Testis (tissue), 3 donors: ENCODE measurements around the gene CBLB. TPM values are rescaled to one million over a fixed set of nuclear protein-coding genes. Genes with fewer than 3 reads are reported as not detected.
"Not testable (repeated sequence)": the region's sequence is repeated elsewhere in the genome, so short reads cannot be mapped to it uniquely, and the experiment has no call there.

Source experiments
- DNase-seq: peaks from one replicate; pipeline ENCODE4 v3.0.0-alpha.2; 2019
- H3K27ac ChIP-seq, 2 donors: fragments of 200-600 bp; sonication (generic); one replicate each; pipeline ENCODE4 v1.5.1; 2019
- H3K27me3 ChIP-seq: fragments of 200-600 bp; sonication (generic); one replicate; pipeline ENCODE4 v1.5.1; 2019
- H3K36me3 ChIP-seq: fragments of 200-600 bp; sonication (generic); one replicate; pipeline ENCODE4 v1.5.1; 2017; ENCODE audit warnings: low read depth; ENCODE audit errors: missing control alignments
- H3K4me1 ChIP-seq: fragments of 200-600 bp; sonication (generic); one replicate; pipeline ENCODE4 v1.5.1; 2019
- H3K4me3 ChIP-seq, 2 donors: fragments of 200-600 bp; sonication (generic); one replicate each; pipeline ENCODE4 v1.5.1; 2017 to 2019
- H3K9me3 ChIP-seq: fragments of 200-600 bp; sonication (generic); one replicate; pipeline ENCODE4 v1.5.1; 2017
- POLR2A ChIP-seq: fragments of 450-650 bp; IDR thresholded peaks from one replicate; pipeline ENCODE4 v1.6.1; 2017; ENCODE audit warnings: antibody characterized with exemption, mild to moderate bottlenecking, moderate library complexity
- WGBS, 2 donors: methylation state at CpG; one replicate each; pipeline ENCODE4 v1.1.5; 2018; 5-methylcytosine and 5-hydroxymethylcytosine counted together
- intact Hi-C: fragments of 100-400 bp; cut with DNase I; formaldehyde crosslinking; loops from one replicate; pipeline ENCODE4 v1.15.1; 2023; ENCODE audit warnings: low total_unique reads
- polyA plus RNA-seq: library from polyadenylated mRNA; stranded (reverse); fragments of 350-450 nt; fragmentation: Illumina TruSeq; extraction: RNeasy Lipid Tissue Mini Kit (QIAGEN cat#74804); gene quantifications from one replicate; pipeline ENCODE4 v1.2.3, GENCODE V29; 2014; ENCODE audit warnings: low read depth, low replicate concordance; ENCODE audit not compliant: insufficient read depth
- total RNA-seq, 2 donors: library from RNA; depleted of rRNA; stranded (reverse); fragments of >200 nt; gene quantifications; one replicate each; pipeline ENCODE4 v1.2.3, GENCODE V29; 2016
- TF ChIP-seq, protein P1 (sequence below), 3 experiments: fragments of 450-650 bp in 2 of 3; fragments of 200-600 bp in 1 of 3; sonication (generic) in 1 of 3; IDR thresholded peaks; one replicate each; pipeline ENCODE4 v1.5.1; 2016 to 2019; ENCODE audit warnings: antibody characterized with exemption in 3 of 3, mild to moderate bottlenecking in 2 of 3, moderate library complexity in 1 of 3

Gene CBLB
- total and polyA plus RNA-seq, 3 donors from 2014 or later, result 33.0 to 73.6 (median 65.9) TPM

DNA sequence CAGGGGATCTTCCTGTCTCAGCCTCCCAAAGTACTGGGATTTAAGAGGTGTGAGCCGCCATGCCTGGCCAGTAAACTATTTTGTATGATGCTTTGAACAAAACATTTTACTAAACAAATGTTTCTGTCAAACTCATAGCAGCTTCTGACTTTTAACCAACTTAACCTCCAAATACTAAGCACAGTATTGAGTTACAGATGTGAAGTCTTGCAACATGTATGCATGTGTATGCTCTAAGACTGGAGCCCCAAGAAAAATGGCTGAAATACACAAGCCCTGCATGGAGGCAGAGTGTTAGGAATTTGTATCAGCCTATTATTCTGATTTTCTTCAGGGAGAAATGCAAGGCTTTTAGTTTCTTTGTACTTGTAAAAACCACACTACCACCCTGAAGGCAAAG lies 137.1 kb downstream of the CBLB start:
- no peaks in the 10 kb centered on the region for H3K9me3 ChIP-seq
- no peaks in the 10 kb centered on the region for H3K4me1 ChIP-seq
- intact Hi-C loops, result no loop called here
- TF ChIP-seq, protein P1, sequence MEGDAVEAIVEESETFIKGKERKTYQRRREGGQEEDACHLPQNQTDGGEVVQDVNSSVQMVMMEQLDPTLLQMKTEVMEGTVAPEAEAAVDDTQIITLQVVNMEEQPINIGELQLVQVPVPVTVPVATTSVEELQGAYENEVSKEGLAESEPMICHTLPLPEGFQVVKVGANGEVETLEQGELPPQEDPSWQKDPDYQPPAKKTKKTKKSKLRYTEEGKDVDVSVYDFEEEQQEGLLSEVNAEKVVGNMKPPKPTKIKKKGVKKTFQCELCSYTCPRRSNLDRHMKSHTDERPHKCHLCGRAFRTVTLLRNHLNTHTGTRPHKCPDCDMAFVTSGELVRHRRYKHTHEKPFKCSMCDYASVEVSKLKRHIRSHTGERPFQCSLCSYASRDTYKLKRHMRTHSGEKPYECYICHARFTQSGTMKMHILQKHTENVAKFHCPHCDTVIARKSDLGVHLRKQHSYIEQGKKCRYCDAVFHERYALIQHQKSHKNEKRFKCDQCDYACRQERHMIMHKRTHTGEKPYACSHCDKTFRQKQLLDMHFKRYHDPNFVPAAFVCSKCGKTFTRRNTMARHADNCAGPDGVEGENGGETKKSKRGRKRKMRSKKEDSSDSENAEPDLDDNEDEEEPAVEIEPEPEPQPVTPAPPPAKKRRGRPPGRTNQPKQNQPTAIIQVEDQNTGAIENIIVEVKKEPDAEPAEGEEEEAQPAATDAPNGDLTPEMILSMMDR (IDR thresholded peaks at IDR 0.05), result no peak
- TF ChIP-seq POLR2A, result no peak
- H3K27me3 ChIP-seq, result no peaks in the 10 kb centered on the region
- H3K27ac ChIP-seq, result no peak overlapping the region
- no peaks in the 10 kb centered on the region for H3K36me3 ChIP-seq
- WGBS, 2 donors, result 94 to 97% methylated on average over 1 of the region's 1 CpG
- DNase-seq, result no peak
- H3K4me3 ChIP-seq, result no peak overlapping the region

DNA sequence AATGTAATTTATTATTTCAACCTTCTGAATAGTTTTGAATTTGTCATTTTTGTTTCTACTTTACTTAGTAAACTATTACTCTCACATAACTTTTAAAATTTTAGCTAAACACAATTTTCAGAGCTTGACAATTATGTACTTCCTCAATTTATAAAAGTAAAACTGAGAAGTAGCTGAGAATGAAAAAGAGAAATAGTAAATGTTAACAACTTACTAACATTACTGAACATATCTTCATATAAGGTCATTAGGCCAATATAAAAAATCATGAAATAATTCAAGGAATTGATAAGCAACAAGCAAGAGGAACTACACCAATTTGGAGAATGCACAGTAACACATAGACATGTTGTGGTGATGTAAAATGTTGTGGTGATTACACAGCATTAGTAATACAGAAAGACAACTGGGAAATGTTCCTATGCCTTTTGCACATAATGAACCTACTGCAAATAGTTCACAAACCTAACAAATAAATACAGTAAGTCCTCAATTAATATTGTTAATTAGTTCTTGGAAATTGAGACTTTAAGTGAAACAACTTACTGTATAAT lies 137.9 kb downstream of the CBLB start:
- no peak for DNase-seq
- Histone ChIP-seq H3K27me3 (no peaks in the 10 kb centered on the region), H3K9me3 (no peaks in the 10 kb centered on the region), H3K4me3 (no peak overlapping the region), H3K27ac (no peak overlapping the region), H3K36me3 (no peaks in the 10 kb centered on the region), H3K4me1 (no peaks in the 10 kb centered on the region)
- intact Hi-C loops, result no loop called here
- no peak for TF ChIP-seq POLR2A
- TF ChIP-seq, protein P1 (IDR thresholded peaks at IDR 0.05), result no peak

DNA sequence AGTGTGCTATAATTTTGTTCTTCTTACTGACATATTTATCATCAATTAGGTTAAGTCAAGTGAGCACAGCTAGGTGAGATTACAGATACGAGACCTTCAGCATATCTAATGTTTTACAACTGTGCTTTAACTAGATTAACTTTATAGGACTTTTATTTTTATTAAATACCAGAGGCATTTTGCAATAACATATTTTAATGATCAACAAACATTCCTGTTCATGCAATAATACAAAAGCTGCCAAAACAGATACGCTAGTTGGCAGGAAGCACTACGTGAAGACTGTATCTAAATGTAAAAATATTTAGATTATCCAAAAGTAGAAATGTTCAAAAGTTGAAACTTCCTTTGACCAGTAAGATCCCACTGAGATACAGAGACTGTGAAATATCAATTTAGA lies 139.1 kb downstream of the CBLB start:
- DNase-seq, result no peak
- WGBS, 2 donors, result 73 to 81% methylated on average over 3 of the region's 3 CpGs

DNA sequence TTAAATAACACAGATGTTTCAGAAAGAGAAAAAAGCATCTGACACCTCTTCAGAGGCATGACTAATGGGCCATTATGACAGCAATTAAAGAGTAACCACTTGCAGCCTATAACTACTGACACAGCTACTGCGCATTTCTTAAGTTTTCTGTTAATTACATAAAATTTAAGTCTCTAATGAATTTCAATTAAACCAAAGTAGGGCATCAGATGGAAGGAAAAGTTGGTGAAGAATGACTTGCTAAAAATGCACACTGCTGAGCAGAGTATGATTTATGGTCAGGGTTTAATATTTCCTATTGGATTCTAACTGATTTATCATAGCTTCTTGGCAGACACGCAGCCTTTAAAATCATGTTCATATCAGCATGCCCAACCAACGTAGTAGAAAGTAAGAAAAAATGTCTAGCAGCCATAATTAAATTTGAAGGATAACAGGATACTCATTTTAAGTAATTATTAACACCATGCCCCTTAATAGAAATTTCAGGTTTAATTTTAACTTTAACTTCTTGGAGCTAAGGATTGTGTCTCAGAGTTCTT lies 140.0 kb downstream of the CBLB start:
- no peak for DNase-seq
- Histone ChIP-seq H3K27ac (no peak overlapping the region), H3K4me1 (no peaks in the 10 kb centered on the region), H3K27me3 (no peaks in the 10 kb centered on the region), H3K9me3 (no peaks in the 10 kb centered on the region), H3K4me3 (no peak overlapping the region), H3K36me3 (no peaks in the 10 kb centered on the region)
- intact Hi-C loops, result no loop called here
- WGBS, 2 donors, result 86 to 91% methylated on average over 3 of the region's 3 CpGs
- TF ChIP-seq, protein P1 (IDR thresholded peaks at IDR 0.05), result no peak
- TF ChIP-seq POLR2A, result no peak

More for the DNA sequence above, 139.1 kb downstream of the CBLB start:
- Histone ChIP-seq H3K4me3 (no peak overlapping the region), H3K36me3 (no peaks in the 10 kb centered on the region), H3K27me3 (no peaks in the 10 kb centered on the region), H3K4me1 (no peaks in the 10 kb centered on the region), H3K27ac (no peak overlapping the region), H3K9me3 (no peaks in the 10 kb centered on the region)
- intact Hi-C loops, result no loop called here
- no peak for TF ChIP-seq POLR2A
- TF ChIP-seq, protein P1 (IDR thresholded peaks at IDR 0.05), result no peak

DNA sequence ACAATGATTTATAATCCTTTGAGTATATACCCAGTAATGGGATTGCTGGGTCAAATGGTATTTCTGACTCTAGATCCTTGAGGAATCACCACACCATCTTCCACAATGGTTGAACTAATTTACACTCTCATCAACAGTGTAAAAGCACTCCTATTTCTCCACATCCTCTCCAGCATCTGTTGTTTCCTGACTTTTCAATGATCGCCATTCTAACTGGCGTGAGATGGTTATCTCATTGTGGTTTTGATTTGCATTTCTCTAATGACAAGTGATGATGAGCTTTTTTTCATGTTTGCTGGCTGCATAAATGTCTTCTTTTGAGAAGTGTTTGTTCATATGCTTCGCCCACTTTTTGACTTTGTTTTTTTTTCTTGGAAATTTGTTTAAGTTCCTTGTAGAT lies 141.8 kb downstream of the CBLB start:
- WGBS, 2 donors, result 98 to 100% methylated on average over 3 of the region's 3 CpGs
- H3K27ac ChIP-seq, intact Hi-C loops, H3K27me3 ChIP-seq, DNase-seq, H3K4me3 ChIP-seq, H3K4me1 ChIP-seq, H3K36me3 ChIP-seq, H3K9me3 ChIP-seq: not testable (repeated sequence)
